Frontal cortex (tissue), 4 donors: ENCODE results near the gene TRAPPC12. TPM values are rescaled to one million over a fixed set of nuclear protein-coding genes. Genes with fewer than 3 reads are reported as not detected.

ENCODE experiments used
- DNase-seq, 2 donors: peaks; one replicate each; pipeline ENCODE4 v3.0.0; 2012; ENCODE audit warnings: low spot score in 2 of 2
- FAIRE-seq: peaks from 2 replicates; lab custom pipeline; 2012; peaks lifted over from hg19 to GRCh38; lab: Jason Lieb, UNC
- total RNA-seq: library from RNA; depleted of rRNA; stranded (reverse); fragments of >200 nt; gene quantifications from one replicate; pipeline ENCODE4 v1.2.3, GENCODE V29; 2014
- donor health status: control.
- donor health status: control.
- donor health status: control.

TRAPPC12 gene
- total RNA-seq, 1 donor from 2014 or later, result 55.8 TPM

- FAIRE-seq, result no peak
- DNase-seq, result no peak
Measured at GRCh38 chr2:3520591-3520990, 141.1 kb downstream of the TRAPPC12 start.

- DNase-seq (no peak), FAIRE-seq (no peak)
Measured at GRCh38 chr2:3522961-3523421, 143.5 kb downstream of the TRAPPC12 start.

DNA sequence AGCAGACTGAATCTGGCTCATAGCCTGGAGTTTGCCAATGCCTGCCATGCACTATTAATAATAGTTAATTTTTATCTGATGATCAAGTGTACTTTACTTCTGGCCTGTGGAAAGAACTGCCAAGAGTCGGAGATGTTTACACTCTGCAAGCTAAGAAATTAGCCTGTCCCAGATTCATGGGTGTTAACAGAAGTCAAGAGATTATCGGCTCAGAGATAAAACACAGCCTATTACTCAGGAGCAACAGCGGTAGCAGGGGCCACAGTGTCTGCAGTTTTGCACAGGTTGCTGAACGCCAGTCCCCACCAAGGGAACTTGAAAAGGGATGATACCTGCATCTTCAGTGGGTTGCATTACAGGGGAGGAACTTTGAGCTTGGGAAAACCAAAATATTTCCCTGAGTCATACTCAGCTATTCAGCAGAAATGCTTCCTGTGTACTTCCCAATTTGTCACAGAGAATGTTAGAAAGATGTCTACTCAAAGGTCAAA lies 144.1 kb downstream of the TRAPPC12 start:
- no peak for FAIRE-seq

DNA sequence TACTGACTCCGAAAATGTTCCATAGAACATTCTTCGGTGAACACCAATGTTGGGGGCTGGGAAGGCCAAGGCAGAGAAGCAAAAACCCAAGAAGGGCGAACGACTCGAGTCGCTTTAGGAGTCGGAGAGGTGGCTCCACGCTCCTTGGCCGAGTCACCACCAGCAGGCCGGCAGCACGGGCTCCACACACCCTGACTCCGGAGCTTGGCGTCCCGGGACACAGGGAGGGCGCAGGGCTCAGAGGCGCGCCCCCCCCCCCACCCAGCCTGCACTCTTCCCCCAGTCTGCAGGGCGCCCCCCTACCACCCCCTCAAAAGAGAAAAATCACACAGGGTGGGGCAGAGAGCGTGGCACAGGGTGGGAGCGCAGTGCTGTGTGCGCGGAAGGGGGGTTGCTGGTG lies 147.4 kb downstream of the TRAPPC12 start:
- FAIRE-seq (no peak), DNase-seq (no peak)

More for the DNA sequence above, 144.1 kb downstream of the TRAPPC12 start:
- no peak for DNase-seq

DNA sequence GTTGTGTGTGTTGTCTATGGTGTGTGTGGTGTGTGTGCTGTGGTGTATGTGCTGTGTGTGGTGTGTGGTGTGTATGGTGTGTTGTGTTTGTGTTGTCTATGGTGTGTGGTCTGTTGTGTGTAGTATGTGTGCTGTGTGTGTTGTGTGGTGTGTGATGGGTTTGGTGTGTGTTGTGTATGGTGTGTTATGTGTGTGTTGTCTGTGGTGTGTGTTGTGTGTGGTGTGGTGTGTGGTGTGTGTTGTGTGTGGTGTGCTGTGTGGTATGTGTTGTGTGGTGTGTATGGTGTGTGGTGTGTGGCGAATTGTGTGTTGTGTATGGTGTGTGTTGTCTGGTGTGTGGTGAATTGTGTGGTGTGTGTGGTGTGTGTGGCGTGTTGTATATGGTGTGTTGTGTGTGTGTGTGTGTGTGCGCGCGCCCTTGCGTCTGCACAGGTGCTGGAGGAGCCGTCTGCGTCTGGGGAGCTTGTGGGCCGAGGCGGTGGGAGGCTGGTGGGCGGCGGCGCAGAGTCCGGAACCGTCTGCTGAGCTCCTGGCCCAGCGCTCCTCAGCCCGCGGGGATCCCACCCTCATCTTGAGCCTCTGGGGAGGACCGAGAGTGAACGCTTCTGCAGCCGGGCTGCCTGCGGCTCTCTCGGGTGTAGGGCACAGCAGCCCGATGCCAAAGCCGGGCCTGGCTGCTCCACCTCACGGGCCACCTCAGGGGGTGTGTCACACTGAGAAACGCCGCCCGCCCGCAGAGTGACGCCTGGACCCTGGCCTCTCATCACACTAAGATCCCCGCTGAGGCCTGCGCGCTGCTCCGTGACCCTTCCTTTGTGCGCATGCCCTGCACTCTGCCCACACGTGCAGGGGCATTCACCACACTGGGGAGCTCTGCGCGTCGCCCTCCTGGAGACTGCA lies 148.6 kb downstream of the TRAPPC12 start:
- DNase-seq (no peak), FAIRE-seq (no peak)

Other genes with a start within 250 kb of the TRAPPC12 start
- gene EIPR1, start 1.9 kb upstream of the TRAPPC12 start, total RNA-seq, result 40.8 TPM
- 11.8 TPM for gene ADI1, start 139.8 kb downstream of the TRAPPC12 start, total RNA-seq
- gene RNASEH1, start 178.6 kb downstream of the TRAPPC12 start, total RNA-seq, result 20.8 TPM
- 1,245 TPM for gene RPS7, start 195.6 kb downstream of the TRAPPC12 start, total RNA-seq
- 0.41 TPM for gene COLEC11, start 215.4 kb downstream of the TRAPPC12 start, total RNA-seq